Heart left ventricle (tissue), 13 donors: ENCODE data around the gene PERM1.
"Not testable (repeated sequence)": the region's sequence is repeated elsewhere in the genome, so short reads cannot be mapped to it uniquely, and the experiment has no call there.

Experiments used
- POLR2A ChIP-seq, 2 donors: fragments of 450-650 bp; IDR thresholded peaks; one replicate each; pipeline ENCODE4 v1.6.1; 2017; ENCODE audit warnings: antibody characterized with exemption in 2 of 2, mild to moderate bottlenecking in 2 of 2, moderate library complexity in 2 of 2
- TF ChIP-seq, protein P1 (sequence below), 12 donors: fragments of 200-600 bp; sonication (generic) in 4 of 12; IDR thresholded peaks; one replicate each; pipeline versions ENCODE4 v1.5.0 to v1.8.0; 2018 to 2022; ENCODE audit warnings: antibody characterized with exemption in 12 of 12, mild to moderate bottlenecking in 5 of 12
- donor health status: ischemic (EF 13 %, LVEDD 7.1; RV severe dilation, severe dysfunction).
- donor health status: DM: no; HTN: yes; CAD: no.
- donor health status: DM: no; HTN: no; CAD: no.
- donor health status: ischemic (EF 25% LVEDD 6.9; RV normal size, moderate dysfunction).
- donor health status: ischemic (EF 25% LVEDD 5.7; RV mildly dilated, moderate dysfunction).
- donor health status: ischemic (EF 35%, LVEDD 5.7; RV mildly dilated, moderate dysfunction).
- donor health status: nonischemic (EF 11% LVEDD 7.7; RV severe dilation, severe dysfunction).
- donor health status: DM: yes; HTN: yes; CAD: no.
- donor health status: PGD.
- donor health status: ischemic (EF 29% LVEDD 5.4; RV normal size, mild dysfunction).
- donor health status: nonischemic (EF 23%, LVEDD 6.1; RV moderate dilation, normal function).

DNA sequence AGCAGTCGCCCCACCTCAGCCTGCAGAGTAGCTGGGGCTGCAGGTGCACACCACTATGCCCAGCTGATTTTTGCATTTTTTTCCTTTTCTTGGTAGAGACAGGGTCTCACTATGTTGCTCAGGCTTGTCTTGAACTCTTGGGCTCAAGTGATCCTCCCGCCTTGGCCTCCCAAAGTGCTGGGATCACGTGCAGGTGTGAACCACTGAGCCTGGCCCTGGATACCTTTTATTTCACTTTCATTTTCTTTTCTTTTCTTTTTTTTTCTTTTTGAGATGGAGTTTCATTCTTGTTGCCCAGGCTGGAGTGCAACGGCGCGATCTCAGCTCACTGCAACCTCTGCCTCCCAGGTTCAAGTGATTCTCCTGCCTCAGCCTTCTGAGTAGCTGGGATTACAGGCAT, 9.4 kb upstream of the PERM1 start:
- TF ChIP-seq, protein P1, sequence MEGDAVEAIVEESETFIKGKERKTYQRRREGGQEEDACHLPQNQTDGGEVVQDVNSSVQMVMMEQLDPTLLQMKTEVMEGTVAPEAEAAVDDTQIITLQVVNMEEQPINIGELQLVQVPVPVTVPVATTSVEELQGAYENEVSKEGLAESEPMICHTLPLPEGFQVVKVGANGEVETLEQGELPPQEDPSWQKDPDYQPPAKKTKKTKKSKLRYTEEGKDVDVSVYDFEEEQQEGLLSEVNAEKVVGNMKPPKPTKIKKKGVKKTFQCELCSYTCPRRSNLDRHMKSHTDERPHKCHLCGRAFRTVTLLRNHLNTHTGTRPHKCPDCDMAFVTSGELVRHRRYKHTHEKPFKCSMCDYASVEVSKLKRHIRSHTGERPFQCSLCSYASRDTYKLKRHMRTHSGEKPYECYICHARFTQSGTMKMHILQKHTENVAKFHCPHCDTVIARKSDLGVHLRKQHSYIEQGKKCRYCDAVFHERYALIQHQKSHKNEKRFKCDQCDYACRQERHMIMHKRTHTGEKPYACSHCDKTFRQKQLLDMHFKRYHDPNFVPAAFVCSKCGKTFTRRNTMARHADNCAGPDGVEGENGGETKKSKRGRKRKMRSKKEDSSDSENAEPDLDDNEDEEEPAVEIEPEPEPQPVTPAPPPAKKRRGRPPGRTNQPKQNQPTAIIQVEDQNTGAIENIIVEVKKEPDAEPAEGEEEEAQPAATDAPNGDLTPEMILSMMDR (IDR thresholded peaks at IDR 0.05), result not testable (repeated sequence)
- not testable (repeated sequence) for TF ChIP-seq POLR2A (IDR thresholded peaks at IDR 0.05)
